HG03097 (cell line): ENCODE data around the gene MORF4L1.
"Not testable (repeated sequence)": the region's sequence is repeated elsewhere in the genome, so short reads cannot be mapped to it uniquely, and the experiment has no call there.

Experiments used
- ATAC-seq: cut with Tn5 transposase; IDR thresholded peaks from one replicate; pipeline ENCODE4 v1.9.1; 2021; ENCODE audit not compliant: unreplicated experiment, low FRiP score

MORF4L1 gene

DNA sequence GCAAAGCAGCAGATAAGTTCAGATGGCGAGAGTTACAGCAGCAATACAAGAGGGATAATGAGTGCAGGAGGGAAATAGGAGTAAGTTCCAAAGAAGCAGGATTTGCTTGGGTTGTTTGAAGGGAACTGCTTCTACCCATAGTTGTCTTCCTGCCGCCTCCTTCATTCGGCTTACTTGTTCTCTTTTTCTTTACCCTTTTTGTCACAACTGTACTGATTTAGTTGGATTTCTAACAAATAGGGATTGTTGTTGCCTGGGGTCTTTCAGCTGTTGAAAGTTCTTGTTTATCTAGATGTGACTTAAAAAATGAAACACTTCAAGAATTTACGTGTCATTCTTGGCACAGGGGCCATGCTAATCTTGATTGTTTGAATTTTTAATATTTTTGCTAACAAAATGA lies 25.9 kb downstream of the MORF4L1 start:
- no peak for ATAC-seq

GRCh38 chr15:78900819-78901533 lies 28.3 kb downstream of the MORF4L1 start:
- ATAC-seq, result not testable (repeated sequence)

GRCh38 chr15:78902281-78903032 lies 29.8 kb downstream of the MORF4L1 start:
- not testable (repeated sequence) for ATAC-seq

DNA sequence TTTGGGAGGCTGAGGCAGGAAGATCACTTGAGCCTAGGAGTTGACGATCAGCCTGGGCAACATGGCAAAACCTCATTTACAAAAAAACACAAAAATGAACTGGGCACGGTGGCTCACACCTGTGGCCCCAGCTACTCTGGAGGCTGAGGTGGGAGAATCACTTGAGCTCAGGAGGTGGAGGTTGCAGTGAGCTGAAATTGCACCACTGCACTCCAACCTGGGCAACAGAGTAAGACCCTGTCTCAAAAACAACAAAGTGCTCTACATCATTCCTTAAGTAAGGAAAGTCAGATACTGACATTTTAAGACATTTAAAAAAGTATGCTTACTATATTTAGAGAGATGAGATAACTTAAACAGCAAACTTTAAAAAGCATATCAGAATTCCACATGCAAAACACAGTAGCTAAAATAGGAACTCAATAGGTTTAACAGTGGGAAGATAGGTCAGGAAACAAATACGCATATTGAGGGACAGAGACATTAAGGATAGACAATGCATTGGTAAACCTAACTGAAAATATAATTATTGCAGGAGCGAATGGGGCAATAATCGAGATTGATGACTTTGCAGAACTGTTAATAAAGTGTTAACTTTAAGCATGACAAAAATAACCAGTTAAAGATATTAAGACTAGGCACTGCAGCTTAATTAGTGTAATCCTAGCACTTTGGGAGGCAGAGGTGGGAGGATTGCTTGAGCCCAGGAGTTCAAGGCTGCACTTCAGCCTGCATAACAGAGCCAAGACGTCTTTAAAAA lies 32.1 kb downstream of the MORF4L1 start:
- ATAC-seq, result no peak

DNA sequence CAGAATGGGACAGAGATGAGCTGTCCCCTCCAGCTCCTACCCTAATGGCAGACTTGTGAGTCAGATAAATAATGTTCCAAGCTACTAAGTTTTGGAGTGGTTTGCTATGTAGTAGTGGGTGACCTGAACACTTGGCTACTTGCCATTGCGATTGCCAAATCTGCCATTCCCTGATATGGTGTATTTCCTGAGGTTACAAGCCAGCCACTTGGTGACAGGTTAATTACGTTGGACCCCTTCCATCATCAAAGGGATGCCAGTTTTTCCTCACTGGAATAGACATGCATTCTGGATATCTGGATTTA lies 33.6 kb downstream of the MORF4L1 start:
- ATAC-seq, result no peak

GRCh38 chr15:78907577-78907976 lies 34.9 kb downstream of the MORF4L1 start:
- no peak for ATAC-seq

DNA sequence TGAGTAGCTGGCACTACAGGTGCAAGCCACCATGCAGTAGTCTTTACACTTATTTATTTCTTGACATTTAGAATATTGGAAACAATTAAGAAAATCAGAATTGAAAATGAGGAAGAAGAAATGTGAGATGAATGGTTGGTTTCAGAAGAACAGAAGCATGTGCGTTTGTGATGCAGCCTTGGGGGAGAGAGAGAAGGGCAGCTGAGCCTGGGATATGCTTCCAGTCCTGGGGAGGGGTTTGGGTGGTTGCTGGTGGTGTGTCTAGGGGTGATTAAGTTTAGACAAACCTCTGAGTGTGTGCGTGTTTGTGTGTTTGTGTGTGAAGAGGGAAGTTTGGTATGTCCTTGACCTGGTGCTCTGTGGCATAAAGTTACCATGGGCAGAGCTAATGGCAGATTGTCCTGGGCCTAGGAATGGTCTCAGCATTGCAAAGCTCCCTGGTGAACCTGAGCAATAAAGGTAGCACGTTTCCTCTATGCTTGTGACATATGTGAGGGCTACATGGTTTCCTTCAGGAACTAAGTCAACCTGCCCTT lies 36.5 kb downstream of the MORF4L1 start:
- no peak for ATAC-seq

- no peak for ATAC-seq
Measured at GRCh38 chr15:78909791-78910228, 37.1 kb downstream of the MORF4L1 start.

DNA sequence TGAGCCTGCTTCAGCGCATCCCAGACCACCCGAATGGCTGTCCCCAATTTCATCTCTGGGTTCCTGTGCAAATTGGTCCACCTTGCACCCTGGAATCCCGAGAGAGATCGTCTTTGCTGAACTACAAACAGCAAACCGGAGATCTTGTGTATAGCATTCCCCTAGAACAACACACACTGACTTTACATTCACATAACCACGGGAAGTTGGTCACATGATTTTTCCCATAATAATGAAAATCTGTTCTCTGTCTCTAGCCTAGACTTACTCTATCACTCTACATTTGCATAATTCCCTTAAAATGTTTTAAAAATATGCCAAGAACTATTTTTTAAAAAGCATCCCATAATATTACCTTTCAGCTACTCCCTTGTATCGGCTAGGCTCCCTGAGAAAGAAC lies 37.6 kb downstream of the MORF4L1 start:
- no peak for ATAC-seq

- no peak for ATAC-seq
Measured at GRCh38 chr15:78912316-78912715, 39.6 kb downstream of the MORF4L1 start.

DNA sequence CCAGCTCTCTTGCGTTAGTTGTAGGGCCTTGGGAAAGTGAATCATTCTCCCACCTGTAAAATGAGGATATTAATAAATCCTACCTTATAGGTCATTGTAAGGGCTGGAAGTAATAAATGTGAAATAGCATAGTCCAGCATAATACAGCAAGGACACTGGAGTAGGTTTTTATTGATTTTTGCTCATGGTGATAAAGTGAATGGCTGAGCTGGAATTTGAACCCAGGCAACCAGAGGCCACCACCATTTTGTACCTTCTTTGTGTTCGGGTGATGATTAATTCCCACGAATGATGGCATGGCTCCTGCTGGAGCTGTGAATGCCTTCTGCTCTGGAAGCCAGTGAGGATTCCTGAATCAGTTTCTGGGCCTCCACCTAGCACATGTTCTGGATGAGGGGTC lies 40.3 kb downstream of the MORF4L1 start:
- no peak for ATAC-seq

- no peak for ATAC-seq
Measured at GRCh38 chr15:78914027-78914764, 41.5 kb downstream of the MORF4L1 start.

- no peak for ATAC-seq
Measured at GRCh38 chr15:78915341-78916087, 42.8 kb downstream of the MORF4L1 start.

DNA sequence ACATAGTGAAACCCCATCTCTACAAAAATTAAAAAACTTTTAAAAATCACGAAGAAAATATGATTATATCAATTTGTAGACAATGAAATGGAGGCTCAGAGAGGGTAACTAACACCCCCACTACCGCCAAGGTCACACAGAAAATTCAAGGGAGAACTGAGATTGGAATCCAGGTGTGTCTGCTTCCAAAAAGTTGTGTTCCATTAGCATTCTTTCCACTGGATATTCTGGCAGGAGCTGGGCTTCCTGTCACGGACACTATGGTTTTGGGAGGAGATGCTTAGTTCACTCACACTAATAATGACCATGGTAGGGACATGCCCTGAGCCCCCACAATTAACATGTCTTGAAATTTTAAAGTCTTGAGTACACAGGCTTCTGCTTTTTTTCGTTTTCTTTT lies 43.4 kb downstream of the MORF4L1 start:
- ATAC-seq, result no peak

- ATAC-seq, result no peak
Measured at GRCh38 chr15:78917888-78918287, 45.2 kb downstream of the MORF4L1 start.

GRCh38 chr15:78921517-78921916 lies 48.8 kb downstream of the MORF4L1 start:
- ATAC-seq, result no peak

GRCh38 chr15:78921940-78922339 lies 49.2 kb downstream of the MORF4L1 start:
- ATAC-seq, result no peak

- no peak for ATAC-seq
Measured at GRCh38 chr15:78922527-78922926, 49.8 kb downstream of the MORF4L1 start.

DNA sequence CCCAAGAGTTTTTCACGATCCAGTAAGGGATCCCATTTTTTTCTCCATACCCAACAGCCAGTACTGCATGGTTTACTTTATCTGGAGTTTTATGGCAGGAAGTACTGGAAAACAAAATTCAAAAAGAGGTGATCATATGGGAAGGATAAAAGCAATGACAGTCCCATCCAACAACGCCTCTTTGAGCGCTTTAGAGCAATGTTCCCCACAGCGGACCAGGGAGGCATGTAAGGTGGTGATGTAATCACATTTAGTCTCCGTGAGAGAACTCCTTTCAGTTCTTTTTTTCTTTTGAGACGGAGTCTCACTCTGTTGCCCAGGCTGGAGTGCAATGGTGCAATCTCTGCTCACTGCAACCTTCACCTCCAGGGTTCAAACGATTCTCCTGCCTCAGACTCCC lies 50.3 kb downstream of the MORF4L1 start:
- no peak for ATAC-seq
